KOPT-K1 (cell line): Measurements from ENCODE around the gene OR10A5.
"Not testable (repeated sequence)": the region's sequence is repeated elsewhere in the genome, so short reads cannot be mapped to it uniquely, and the experiment has no call there.

Source experiments
- H3K27ac ChIP-seq: fragments of 200-600 bp; sonication (generic); 2 replicates; pipeline ENCODE4 v1.5.1; 2016; ENCODE audit warnings: antibody characterized with exemption, mild to moderate bottlenecking, low read depth, low read length; ENCODE audit not compliant: poor library complexity, severe bottlenecking
- H3K36me3 ChIP-seq: fragments of 200-600 bp; sonication (generic); 2 replicates; pipeline ENCODE4 v1.5.1; 2017; ENCODE audit warnings: antibody characterized with exemption, mild to moderate bottlenecking, low read length, moderate library complexity; ENCODE audit not compliant: insufficient read depth
- H3K9me3 ChIP-seq: fragments of 200-600 bp; sonication (generic); 2 replicates; pipeline ENCODE4 v1.5.1; 2017; ENCODE audit warnings: antibody characterized with exemption, low read length, mild to moderate bottlenecking; ENCODE audit not compliant: insufficient read depth, poor library complexity, severe bottlenecking

Gene OR10A5

GRCh38 chr11:6850526-6850925, 5.0 kb downstream of the OR10A5 start:
- H3K9me3 ChIP-seq = peaks cover 15% of the 10 kb centered on the region
- no peak overlapping the region for H3K27ac ChIP-seq
- no peaks in the 10 kb centered on the region for H3K36me3 ChIP-seq

GRCh38 chr11:6854801-6855200, 9.3 kb downstream of the OR10A5 start:
- H3K36me3 ChIP-seq, H3K27ac ChIP-seq: not testable (repeated sequence)
- H3K9me3 ChIP-seq = peaks cover 15% of the 10 kb centered on the region

GRCh38 chr11:6855971-6856541, 10.6 kb downstream of the OR10A5 start:
- H3K36me3 ChIP-seq = no peaks in the 10 kb centered on the region
- H3K27ac ChIP-seq = no peak overlapping the region
- peaks cover 15% of the 10 kb centered on the region for H3K9me3 ChIP-seq

GRCh38 chr11:6856871-6857270, 11.4 kb downstream of the OR10A5 start:
- Histone ChIP-seq H3K27ac (no peak overlapping the region), H3K36me3 (no peaks in the 10 kb centered on the region), H3K9me3 (peaks cover 15% of the 10 kb centered on the region)

GRCh38 chr11:6862961-6863360, 17.5 kb downstream of the OR10A5 start, which contains the start of gene OR10A2:
Gene OR10A2, plus strand, starts transcription at chr11:6863057. Its CDS starts 6,698 bp downstream, at chr11:6869755.
- Histone ChIP-seq H3K27ac (no peak within 1 kb of the TSS), H3K36me3 (no peaks in the 10 kb centered on the region), H3K9me3 (no peaks in the 10 kb centered on the region)

- Histone ChIP-seq H3K36me3 (no peaks in the 10 kb centered on the region), H3K27ac (no peak overlapping the region), H3K9me3 (no peaks in the 10 kb centered on the region)
Observed at GRCh38 chr11:6864438-6864837, 19.0 kb downstream of the OR10A5 start.

- no peaks in the 10 kb centered on the region for H3K9me3 ChIP-seq
- no peak overlapping the region for H3K27ac ChIP-seq
- no peaks in the 10 kb centered on the region for H3K36me3 ChIP-seq
Observed at GRCh38 chr11:6871278-6871677, 25.8 kb downstream of the OR10A5 start.

- Histone ChIP-seq H3K9me3 (no peaks in the 10 kb centered on the region), H3K27ac (no peak overlapping the region), H3K36me3 (no peaks in the 10 kb centered on the region)
Observed at GRCh38 chr11:6875761-6876160, 30.3 kb downstream of the OR10A5 start.

GRCh38 chr11:6876325-6876724, 30.8 kb downstream of the OR10A5 start, which contains the start of gene OR10A4:
Gene OR10A4, plus strand, starts transcription at chr11:6876625. Its CDS starts 23 bp downstream, at chr11:6876648.
- no peaks in the 10 kb centered on the region for H3K36me3 ChIP-seq
- no peaks in the 10 kb centered on the region for H3K9me3 ChIP-seq
- no peak within 1 kb of the TSS for H3K27ac ChIP-seq

GRCh38 chr11:6876914-6877313, 31.4 kb downstream of the OR10A5 start:
- Histone ChIP-seq H3K9me3 (no peaks in the 10 kb centered on the region), H3K27ac (no peak overlapping the region), H3K36me3 (no peaks in the 10 kb centered on the region)

- H3K9me3 ChIP-seq = no peaks in the 10 kb centered on the region
- H3K36me3 ChIP-seq = no peaks in the 10 kb centered on the region
- no peak overlapping the region for H3K27ac ChIP-seq
Observed at GRCh38 chr11:6882751-6883150, 37.3 kb downstream of the OR10A5 start.

GRCh38 chr11:6887711-6888110, 42.2 kb downstream of the OR10A5 start:
- not testable (repeated sequence) for H3K36me3 ChIP-seq, H3K9me3 ChIP-seq, H3K27ac ChIP-seq

- Histone ChIP-seq H3K9me3 (no peaks in the 10 kb centered on the region), H3K27ac (no peak overlapping the region)
Observed at GRCh38 chr11:6888830-6889229, 43.3 kb downstream of the OR10A5 start.

GRCh38 chr11:6889835-6890234, 44.4 kb downstream of the OR10A5 start:
- H3K36me3 ChIP-seq = no peaks in the 10 kb centered on the region
- H3K9me3 ChIP-seq = no peaks in the 10 kb centered on the region

More at GRCh38 chr11:6888830-6889229, 43.3 kb downstream of the OR10A5 start:
- no peaks in the 10 kb centered on the region for H3K36me3 ChIP-seq

GRCh38 chr11:6892400-6892799, 46.9 kb downstream of the OR10A5 start, which contains the start of gene OR2D2:
Gene OR2D2, minus strand, starts transcription at chr11:6892500. Its CDS starts 0 bp downstream, at chr11:6892500.
- Histone ChIP-seq H3K9me3 (no peaks in the 10 kb centered on the region), H3K36me3 (no peaks in the 10 kb centered on the region), H3K27ac (no peak within 1 kb of the TSS)

More at GRCh38 chr11:6889835-6890234, 44.4 kb downstream of the OR10A5 start:
- H3K27ac ChIP-seq = no peak overlapping the region

- Histone ChIP-seq H3K9me3 (no peaks in the 10 kb centered on the region), H3K36me3 (no peaks in the 10 kb centered on the region), H3K27ac (no peak overlapping the region)
Observed at GRCh38 chr11:6894097-6894496, 48.6 kb downstream of the OR10A5 start.
